SK-N-SH treated with all-trans-retinoic acid at 6 μM for 48 hours (cell line): ENCODE results near the gene RASA3.

Source experiments
- ATAC-seq: fragments of 200-7000 bp; cut with Tn5 transposase; 3 replicates; pipeline ENCODE4 v1.9.1; 2020; ENCODE audit warnings: mild to moderate bottlenecking, moderate library complexity
- ARNTL ChIP-seq: fragments of 450-650 bp; formaldehyde crosslinking; IDR thresholded peaks from 2 replicates; pipeline ENCODE4 v1.5.0; 2020; ENCODE audit warnings: low read depth, mild to moderate bottlenecking, moderate library complexity, borderline replicate concordance
- BACH2 ChIP-seq: fragments of 250-450 bp; sonication (Bioruptor Pico); IDR thresholded peaks from 2 replicates; pipeline ENCODE4 v1.9.0; 2021; ENCODE audit warnings: mild to moderate bottlenecking, borderline replicate concordance
- CSDC2 ChIP-seq: fragments of 250-450 bp; sonication (Bioruptor Pico); IDR thresholded peaks from 2 replicates; pipeline ENCODE4 v1.5.0; 2020; ENCODE audit warnings: mild to moderate bottlenecking, moderate library complexity
- ESRRG ChIP-seq: fragments of 250-450 bp; sonication (Bioruptor Pico); IDR thresholded peaks from 2 replicates; pipeline ENCODE4 v1.6.1; 2021; ENCODE audit warnings: mild to moderate bottlenecking
- GLIS3 ChIP-seq: fragments of 250-450 bp; sonication (Bioruptor Pico); IDR thresholded peaks from 2 replicates; pipeline ENCODE4 v1.5.0; 2020; ENCODE audit warnings: mild to moderate bottlenecking, moderate library complexity
- OSR1 ChIP-seq: fragments of 250-450 bp; sonication (Bioruptor Pico); IDR thresholded peaks from 2 replicates; pipeline ENCODE4 v1.8.0; 2022; ENCODE audit warnings: moderate library complexity, mild to moderate bottlenecking, inconsistent platforms
- TCF4 ChIP-seq: fragments of 250-450 bp; sonication (Bioruptor Pico); IDR thresholded peaks from 2 replicates; pipeline ENCODE4 v1.8.0; 2021; ENCODE audit warnings: mild to moderate bottlenecking, moderate library complexity, borderline replicate concordance
- TOX ChIP-seq: fragments of 250-450 bp; sonication (Bioruptor Pico); IDR thresholded peaks from 2 replicates; pipeline ENCODE4 v1.8.0; 2021; ENCODE audit warnings: mild to moderate bottlenecking, moderate library complexity, borderline replicate concordance
- ZC3H10 ChIP-seq: fragments of 250-450 bp; sonication (Bioruptor Pico); IDR thresholded peaks from 2 replicates; pipeline ENCODE4 v1.5.1; 2021; ENCODE audit warnings: mild to moderate bottlenecking, moderate library complexity
- ZNF565 ChIP-seq: fragments of 450-650 bp; formaldehyde crosslinking; conservative IDR thresholded peaks from 2 replicates; pipeline ENCODE4 v1.5.0; 2020; ENCODE audit warnings: low read depth, mild to moderate bottlenecking, moderate library complexity
- ZNF70 ChIP-seq: fragments of 450-650 bp; formaldehyde crosslinking; IDR thresholded peaks from 2 replicates; pipeline ENCODE4 v1.5.0; 2020; ENCODE audit warnings: mild to moderate bottlenecking, moderate library complexity
- ZNF8 ChIP-seq: fragments of 450-650 bp; formaldehyde crosslinking; IDR thresholded peaks from 2 replicates; pipeline ENCODE4 v1.5.0; 2020; ENCODE audit warnings: mild to moderate bottlenecking, moderate library complexity
- TF ChIP-seq, protein P1 (sequence below): fragments of 250-450 bp; sonication (Bioruptor Pico); IDR thresholded peaks from 2 replicates; pipeline ENCODE4 v1.5.1; 2021; ENCODE audit warnings: mild to moderate bottlenecking, moderate library complexity
- TF ChIP-seq, protein P2 (sequence below): fragments of 250-450 bp; sonication (Bioruptor Pico); IDR thresholded peaks from 2 replicates; pipeline ENCODE4 v1.5.1; 2020; ENCODE audit warnings: low read depth, mild to moderate bottlenecking, moderate library complexity
- TF ChIP-seq, protein P3 (sequence below): fragments of 250-450 bp; sonication (Bioruptor Pico); IDR thresholded peaks from 2 replicates; pipeline ENCODE4 v1.8.0; 2020; ENCODE audit warnings: mild to moderate bottlenecking, moderate library complexity, borderline replicate concordance
- TF ChIP-seq, protein P4 (sequence below): fragments of 250-450 bp; sonication (Bioruptor Pico); IDR thresholded peaks from 2 replicates; pipeline ENCODE4 v1.8.0; 2021; ENCODE audit warnings: low read depth, mild to moderate bottlenecking, moderate library complexity, borderline replicate concordance

RASA3 gene

DNA sequence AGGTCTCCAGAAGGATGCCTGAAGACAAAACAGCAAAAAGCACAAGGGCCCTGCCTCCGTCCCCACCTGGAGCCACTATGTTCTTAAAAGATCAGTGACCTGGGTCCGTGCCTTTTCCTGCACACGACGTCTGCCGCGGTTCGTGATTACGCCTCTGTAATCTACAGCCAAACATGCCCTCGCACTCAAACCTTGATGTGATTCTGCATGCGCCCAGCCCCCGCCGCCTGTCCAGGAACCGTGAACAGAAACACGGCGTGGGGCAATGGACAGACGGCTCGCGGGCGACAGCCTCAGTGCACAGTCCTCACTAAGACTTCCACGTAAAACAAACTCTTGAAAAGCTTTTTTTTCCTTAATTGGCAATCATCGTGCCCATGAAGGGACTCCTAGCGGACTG is 174.1 kb downstream of the RASA3 start:
- TF ChIP-seq, protein P1, sequence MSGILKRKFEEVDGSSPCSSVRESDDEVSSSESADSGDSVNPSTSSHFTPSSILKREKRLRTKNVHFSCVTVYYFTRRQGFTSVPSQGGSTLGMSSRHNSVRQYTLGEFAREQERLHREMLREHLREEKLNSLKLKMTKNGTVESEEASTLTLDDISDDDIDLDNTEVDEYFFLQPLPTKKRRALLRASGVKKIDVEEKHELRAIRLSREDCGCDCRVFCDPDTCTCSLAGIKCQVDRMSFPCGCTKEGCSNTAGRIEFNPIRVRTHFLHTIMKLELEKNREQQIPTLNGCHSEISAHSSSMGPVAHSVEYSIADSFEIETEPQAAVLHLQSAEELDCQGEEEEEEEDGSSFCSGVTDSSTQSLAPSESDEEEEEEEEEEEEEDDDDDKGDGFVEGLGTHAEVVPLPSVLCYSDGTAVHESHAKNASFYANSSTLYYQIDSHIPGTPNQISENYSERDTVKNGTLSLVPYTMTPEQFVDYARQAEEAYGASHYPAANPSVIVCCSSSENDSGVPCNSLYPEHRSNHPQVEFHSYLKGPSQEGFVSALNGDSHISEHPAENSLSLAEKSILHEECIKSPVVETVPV (CRISPR knock-in tag) = no peak
- no peak for ATAC-seq

DNA sequence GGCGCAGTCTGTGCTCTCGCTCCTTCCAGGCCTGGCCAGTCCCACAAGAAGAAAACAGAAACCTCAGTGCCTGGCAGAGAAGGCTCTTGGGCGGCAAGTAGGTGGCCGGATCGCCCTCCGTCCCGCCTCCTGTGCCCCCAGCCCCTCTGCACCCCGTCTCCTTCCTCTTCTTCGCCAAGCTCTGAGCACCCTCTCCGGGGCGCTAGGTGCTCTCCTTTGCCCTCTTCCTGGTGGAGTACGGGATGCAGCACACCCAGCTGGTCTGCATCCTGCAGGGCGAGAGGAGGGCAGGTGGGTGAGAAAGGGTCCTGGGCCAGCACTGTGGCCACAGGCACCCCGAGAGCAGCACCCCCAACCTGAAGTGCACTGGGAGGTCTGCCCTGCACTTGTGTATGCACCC is 175.9 kb downstream of the RASA3 start:
- ATAC-seq = no peak
- no peak for TF ChIP-seq ZNF565
- TF ChIP-seq TCF4 (CRISPR knock-in tag) = no peak
- TF ChIP-seq OSR1 = no peak
- no peak for TF ChIP-seq ZNF8 (CRISPR knock-in tag)
- no peak for TF ChIP-seq TOX (CRISPR knock-in tag)
- no peak for TF ChIP-seq BACH2 (CRISPR knock-in tag)
- TF ChIP-seq, protein P2, sequence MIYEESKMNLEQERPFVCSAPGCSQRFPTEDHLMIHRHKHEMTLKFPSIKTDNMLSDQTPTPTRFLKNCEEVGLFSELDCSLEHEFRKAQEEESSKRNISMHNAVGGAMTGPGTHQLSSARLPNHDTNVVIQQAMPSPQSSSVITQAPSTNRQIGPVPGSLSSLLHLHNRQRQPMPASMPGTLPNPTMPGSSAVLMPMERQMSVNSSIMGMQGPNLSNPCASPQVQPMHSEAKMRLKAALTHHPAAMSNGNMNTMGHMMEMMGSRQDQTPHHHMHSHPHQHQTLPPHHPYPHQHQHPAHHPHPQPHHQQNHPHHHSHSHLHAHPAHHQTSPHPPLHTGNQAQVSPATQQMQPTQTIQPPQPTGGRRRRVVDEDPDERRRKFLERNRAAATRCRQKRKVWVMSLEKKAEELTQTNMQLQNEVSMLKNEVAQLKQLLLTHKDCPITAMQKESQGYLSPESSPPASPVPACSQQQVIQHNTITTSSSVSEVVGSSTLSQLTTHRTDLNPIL (CRISPR knock-in tag) = no peak
- no peak for TF ChIP-seq GLIS3 (CRISPR knock-in tag)
- no peak for TF ChIP-seq ZNF70 (CRISPR knock-in tag)
- TF ChIP-seq CSDC2 (CRISPR knock-in tag) = no peak
- no peak for TF ChIP-seq ARNTL (CRISPR knock-in tag)
- TF ChIP-seq ESRRG (CRISPR knock-in tag) = no peak

DNA sequence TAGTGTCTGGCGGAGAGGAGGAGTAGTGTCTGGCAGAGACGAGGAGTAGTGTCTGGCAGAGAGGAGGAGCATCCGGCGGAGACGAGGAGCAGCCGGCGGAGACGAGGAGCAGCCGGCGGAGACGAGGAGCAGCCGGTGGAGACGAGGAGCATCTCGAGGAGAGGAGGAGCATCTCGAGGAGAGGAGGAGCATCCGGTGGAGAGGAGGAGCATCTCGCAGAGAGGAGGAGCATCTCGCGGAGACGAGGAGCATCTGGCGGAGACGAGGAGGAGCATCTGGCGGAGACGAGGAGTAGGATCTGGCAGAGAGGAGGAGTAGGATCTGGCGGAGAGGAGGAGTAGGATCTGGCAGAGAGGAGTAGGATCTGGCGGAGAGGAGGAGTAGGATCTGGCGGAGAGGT is 176.7 kb downstream of the RASA3 start:
- ATAC-seq = no peak
- no peak for TF ChIP-seq ZC3H10 (CRISPR knock-in tag)
- no peak for TF ChIP-seq TCF4 (CRISPR knock-in tag)
- TF ChIP-seq, all 23 proteins: peak for 0

DNA sequence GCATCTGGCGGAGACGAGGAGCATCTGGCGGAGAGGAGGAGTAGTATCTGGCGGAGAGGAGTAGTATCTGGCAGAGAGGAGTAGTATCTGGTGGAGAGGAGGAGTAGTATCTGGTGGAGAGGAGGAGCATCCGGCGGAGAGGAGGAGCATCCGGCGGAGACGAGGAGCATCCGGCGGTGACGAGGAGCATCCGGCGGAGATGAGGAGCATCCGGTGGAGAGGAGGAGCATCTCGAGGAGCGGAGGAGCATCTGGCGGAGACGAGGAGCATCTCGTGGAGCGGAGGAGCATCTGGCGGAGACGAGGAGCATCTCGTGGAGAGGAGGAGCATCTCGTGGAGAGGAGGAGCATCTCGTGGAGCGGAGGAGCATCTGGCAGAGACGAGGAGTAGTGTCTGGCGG is 177.2 kb downstream of the RASA3 start:
- ATAC-seq = no peak
- TF ChIP-seq ZNF70 (CRISPR knock-in tag) (no peak), ZNF8 (CRISPR knock-in tag) (no peak), GLIS3 (CRISPR knock-in tag) (no peak), TOX (CRISPR knock-in tag) (no peak), ARNTL (CRISPR knock-in tag) (no peak), ZNF565 (no peak), ZC3H10 (CRISPR knock-in tag) (no peak)
- TF ChIP-seq, protein P3, sequence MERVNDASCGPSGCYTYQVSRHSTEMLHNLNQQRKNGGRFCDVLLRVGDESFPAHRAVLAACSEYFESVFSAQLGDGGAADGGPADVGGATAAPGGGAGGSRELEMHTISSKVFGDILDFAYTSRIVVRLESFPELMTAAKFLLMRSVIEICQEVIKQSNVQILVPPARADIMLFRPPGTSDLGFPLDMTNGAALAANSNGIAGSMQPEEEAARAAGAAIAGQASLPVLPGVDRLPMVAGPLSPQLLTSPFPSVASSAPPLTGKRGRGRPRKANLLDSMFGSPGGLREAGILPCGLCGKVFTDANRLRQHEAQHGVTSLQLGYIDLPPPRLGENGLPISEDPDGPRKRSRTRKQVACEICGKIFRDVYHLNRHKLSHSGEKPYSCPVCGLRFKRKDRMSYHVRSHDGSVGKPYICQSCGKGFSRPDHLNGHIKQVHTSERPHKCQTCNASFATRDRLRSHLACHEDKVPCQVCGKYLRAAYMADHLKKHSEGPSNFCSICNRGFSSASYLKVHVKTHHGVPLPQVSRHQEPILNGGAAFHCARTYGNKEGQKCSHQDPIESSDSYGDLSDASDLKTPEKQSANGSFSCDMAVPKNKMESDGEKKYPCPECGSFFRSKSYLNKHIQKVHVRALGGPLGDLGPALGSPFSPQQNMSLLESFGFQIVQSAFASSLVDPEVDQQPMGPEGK (CRISPR knock-in tag) = no peak
- TF ChIP-seq, protein P4, sequence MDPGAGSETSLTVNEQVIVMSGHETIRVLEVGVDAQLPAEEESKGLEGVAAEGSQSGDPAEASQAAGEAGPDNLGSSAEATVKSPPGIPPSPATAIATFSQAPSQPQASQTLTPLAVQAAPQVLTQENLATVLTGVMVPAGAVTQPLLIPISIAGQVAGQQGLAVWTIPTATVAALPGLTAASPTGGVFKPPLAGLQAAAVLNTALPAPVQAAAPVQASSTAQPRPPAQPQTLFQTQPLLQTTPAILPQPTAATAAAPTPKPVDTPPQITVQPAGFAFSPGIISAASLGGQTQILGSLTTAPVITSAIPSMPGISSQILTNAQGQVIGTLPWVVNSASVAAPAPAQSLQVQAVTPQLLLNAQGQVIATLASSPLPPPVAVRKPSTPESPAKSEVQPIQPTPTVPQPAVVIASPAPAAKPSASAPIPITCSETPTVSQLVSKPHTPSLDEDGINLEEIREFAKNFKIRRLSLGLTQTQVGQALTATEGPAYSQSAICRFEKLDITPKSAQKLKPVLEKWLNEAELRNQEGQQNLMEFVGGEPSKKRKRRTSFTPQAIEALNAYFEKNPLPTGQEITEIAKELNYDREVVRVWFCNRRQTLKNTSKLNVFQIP = no peak
- TF ChIP-seq, protein P2 (CRISPR knock-in tag) = no peak
- TF ChIP-seq, protein P1 (CRISPR knock-in tag) = no peak
